Endothelial cell of umbilical vein (primary cell): ENCODE results near the gene P2RY2. TPM values are rescaled to one million over a fixed set of nuclear protein-coding genes. Genes with fewer than 3 reads are reported as not detected.

ENCODE experiments used
- BruUV-seq: library from RNA; stranded (reverse); fragments of 400-500 nt; replicated peaks from 2 replicates; lab custom pipeline; 2021; lab: Mats Ljungman, UMichigan
- CTCF ChIA-PET: fragments of 300-600, 350-600 bp; sonication (Branson Sonifier 250); formaldehyde crosslinking; loops from one replicate; lab custom pipeline; 2021; ENCODE audit warnings: antibody characterized with exemption, inconsistent platforms; lab: Charles Lee
- POLR2A ChIA-PET: fragments of 300-600, 350-600 bp; sonication (Branson Sonifier 250); formaldehyde crosslinking; loops from one replicate; lab custom pipeline; 2021; ENCODE audit warnings: antibody characterized with exemption, inconsistent platforms; lab: Charles Lee
- DNase-seq: peaks from one replicate; pipeline ENCODE4 v3.0.0-alpha.2; 2011; ENCODE audit warnings: low read depth, low spot score
- FAIRE-seq: peaks from 2 replicates; lab custom pipeline; 2011; peaks lifted over from hg19 to GRCh38; lab: Jason Lieb, UNC
- H2AFZ ChIP-seq: 2 replicates; pipeline ENCODE4 v1.6.0; 2012; ENCODE audit warnings: low read depth, low read length, control low read depth, inconsistent platforms
- H3K27ac ChIP-seq: 2 replicates; pipeline ENCODE4 v1.5.1; 2011; ENCODE audit warnings: low read depth, mild to moderate bottlenecking, control low read depth, low read length, moderate library complexity; ENCODE audit not compliant: insufficient read depth
- H3K27me3 ChIP-seq, 2 experiments: 2 replicates each; pipeline versions ENCODE4 v1.6.0 to v1.6.1; 2011; ENCODE audit warnings: low read length in 2 of 2, mixed read lengths in 1 of 2; ENCODE audit not compliant: control insufficient read depth in 2 of 2, insufficient read depth in 2 of 2
- H3K36me3 ChIP-seq, 2 experiments: 2 replicates in 1 of 2; 3 replicates in 1 of 2; pipeline ENCODE4 v1.5.1; 2011; ENCODE audit warnings: low read length in 2 of 2, mild to moderate bottlenecking in 1 of 2, moderate library complexity in 1 of 2; ENCODE audit not compliant: control insufficient read depth in 2 of 2, insufficient read depth in 2 of 2; ENCODE audit errors: extremely low read depth in 1 of 2
- H3K4me1 ChIP-seq: 3 replicates; pipeline ENCODE4 v1.5.1; 2011; ENCODE audit warnings: mild to moderate bottlenecking, low read length; ENCODE audit not compliant: control insufficient read depth, insufficient read depth; ENCODE audit errors: extremely low read depth
- H3K4me2 ChIP-seq: 2 replicates; pipeline ENCODE4 v1.6.1; 2011; ENCODE audit warnings: low read length, control low read depth, mixed read lengths; ENCODE audit not compliant: insufficient read depth
- H3K4me3 ChIP-seq, 3 experiments: fragments of 200-600 bp in 1 of 3; sonication (generic), shearing (Covaris generic) in 1 of 3; replicated peaks in 1 of 3; 2 replicates each; pipeline ENCODE4 v1.5.1; 2011 to 2016; ENCODE audit warnings: control low read depth in 3 of 3, low read length in 3 of 3, mild to moderate bottlenecking in 2 of 3, inconsistent platforms in 1 of 3, low read depth in 1 of 3, moderate library complexity in 1 of 3; ENCODE audit not compliant: insufficient read depth in 1 of 3
- H3K79me2 ChIP-seq: 2 replicates; pipeline ENCODE4 v1.6.0; 2012; ENCODE audit warnings: low read length, inconsistent platforms; ENCODE audit not compliant: control insufficient read depth, insufficient read depth
- H3K9ac ChIP-seq: replicated peaks from 2 replicates; pipeline ENCODE3; 2011; ENCODE audit warnings: low read length, control low read depth; ENCODE audit not compliant: insufficient read depth; ENCODE audit errors: extremely low read depth
- H3K9me1 ChIP-seq: replicated peaks from 3 replicates; pipeline ENCODE4 v1.6.0; 2011; ENCODE audit warnings: mild to moderate bottlenecking, low read length; ENCODE audit not compliant: control insufficient read depth, insufficient read depth; ENCODE audit errors: extremely low read depth
- H3K9me3 ChIP-seq: replicated peaks from 2 replicates; pipeline ENCODE4 v1.5.1; 2012; ENCODE audit warnings: low read length, inconsistent platforms; ENCODE audit not compliant: control insufficient read depth, insufficient read depth
- H4K20me1 ChIP-seq: replicated peaks from 2 replicates; pipeline ENCODE3; 2011; ENCODE audit warnings: mild to moderate bottlenecking, low read length; ENCODE audit not compliant: control insufficient read depth, insufficient read depth; ENCODE audit errors: extremely low read depth
- CTCF ChIP-seq, 2 donors: IDR thresholded peaks; 1 replicate in 1 of 2; 2 replicates in 1 of 2; pipeline ENCODE4 v1.5.1; 2011; ENCODE audit warnings: low read length in 2 of 2, mild to moderate bottlenecking in 2 of 2, moderate library complexity in 2 of 2, control low read depth in 1 of 2, inconsistent platforms in 1 of 2, low read depth in 1 of 2; ENCODE audit not compliant: insufficient read depth in 1 of 2; ENCODE audit errors: extremely low read depth in 1 of 2
- EZH2 ChIP-seq: IDR thresholded peaks from 2 replicates; pipeline ENCODE4 v1.6.1; 2012; ENCODE audit warnings: borderline replicate concordance, low read depth, mild to moderate bottlenecking, moderate library complexity, low read length, inconsistent platforms; ENCODE audit not compliant: severe bottlenecking
- FOS ChIP-seq: IDR thresholded peaks from 2 replicates; pipeline ENCODE4 v1.6.1; 2011; ENCODE audit warnings: mild to moderate bottlenecking, low read length, moderate library complexity, borderline replicate concordance; ENCODE audit not compliant: insufficient read depth
- GATA2 ChIP-seq: IDR thresholded peaks from 2 replicates; pipeline ENCODE4 v1.7.0; 2011; ENCODE audit warnings: low read depth, mild to moderate bottlenecking, moderate library complexity, mixed read lengths, low read length; ENCODE audit not compliant: insufficient read length, insufficient read depth
- JUN ChIP-seq: IDR thresholded peaks from 2 replicates; pipeline ENCODE4 v1.6.1; 2011; ENCODE audit warnings: borderline replicate concordance, low read depth; ENCODE audit not compliant: insufficient read length, insufficient read depth
- MYC ChIP-seq: IDR thresholded peaks from one replicate; pipeline ENCODE4 v1.6.1; 2011; ENCODE audit warnings: mild to moderate bottlenecking, low read depth, low read length
- POLR2A ChIP-seq: IDR thresholded peaks from 2 replicates; pipeline ENCODE4 v1.6.1; 2012; ENCODE audit warnings: low read depth, mild to moderate bottlenecking, control low read depth, low read length
- POLR2AphosphoS5 ChIP-seq: IDR thresholded peaks from 2 replicates; pipeline ENCODE4 v1.6.1; 2012; ENCODE audit warnings: low read depth, mild to moderate bottlenecking, control low read depth, low read length, moderate library complexity; ENCODE audit not compliant: insufficient read depth
- dilution Hi-C: fragments of 300-500 bp; cut with MboI; formaldehyde crosslinking; loops from one replicate; pipeline ENCODE4 v1.15.0; 2019; ENCODE audit warnings: low sequenced_read_pairs; ENCODE audit not compliant: extremely low pct_ligation_motif_present
- intact Hi-C: fragments of 100-400 bp; cut with micrococcal nuclease; formaldehyde crosslinking; loops from one replicate; pipeline ENCODE4 v1.10.0; 2022
- polyA plus RNA-seq, 4 experiments: library from polyadenylated mRNA; depleted of rRNA in 3 of 4; stranded (reverse) in 3 of 4; unstranded in 1 of 4; fragments of >200 nt; gene quantifications; 2 replicates each; pipeline versions ENCODE4 v1.2.1 to v1.2.3, GENCODE V29; 2011 to 2012; ENCODE audit warnings: missing spikeins in 1 of 4
- total RNA-seq: library from RNA; stranded (reverse); gene quantifications from 2 replicates; pipeline ENCODE4 v1.2.3, GENCODE V29; 2021
- TF ChIP-seq, protein P1 (sequence below): IDR thresholded peaks from 2 replicates; pipeline ENCODE4 v1.6.1; 2011; ENCODE audit not compliant: insufficient read depth, insufficient read length

The P2RY2 gene
- total and polyA plus RNA-seq, 2 donors (not counting 3 experiments of a cell fraction or from before 2014, with no cell fraction given): 4.8 to 5.6 TPM

GRCh38 chr11:73225851-73226250 lies 7.8 kb downstream of the P2RY2 start:
- intact Hi-C loops: no loop called here
- CTCF ChIA-PET: interaction anchor here (0.9 to 3.1 kb wide), 4 partner anchors 8 to 33 kb away, joined by 3 to 26 read pairs (median 4); no protein-coding TSS in a partner anchor
- no TSS peak for BruUV-seq

DNA sequence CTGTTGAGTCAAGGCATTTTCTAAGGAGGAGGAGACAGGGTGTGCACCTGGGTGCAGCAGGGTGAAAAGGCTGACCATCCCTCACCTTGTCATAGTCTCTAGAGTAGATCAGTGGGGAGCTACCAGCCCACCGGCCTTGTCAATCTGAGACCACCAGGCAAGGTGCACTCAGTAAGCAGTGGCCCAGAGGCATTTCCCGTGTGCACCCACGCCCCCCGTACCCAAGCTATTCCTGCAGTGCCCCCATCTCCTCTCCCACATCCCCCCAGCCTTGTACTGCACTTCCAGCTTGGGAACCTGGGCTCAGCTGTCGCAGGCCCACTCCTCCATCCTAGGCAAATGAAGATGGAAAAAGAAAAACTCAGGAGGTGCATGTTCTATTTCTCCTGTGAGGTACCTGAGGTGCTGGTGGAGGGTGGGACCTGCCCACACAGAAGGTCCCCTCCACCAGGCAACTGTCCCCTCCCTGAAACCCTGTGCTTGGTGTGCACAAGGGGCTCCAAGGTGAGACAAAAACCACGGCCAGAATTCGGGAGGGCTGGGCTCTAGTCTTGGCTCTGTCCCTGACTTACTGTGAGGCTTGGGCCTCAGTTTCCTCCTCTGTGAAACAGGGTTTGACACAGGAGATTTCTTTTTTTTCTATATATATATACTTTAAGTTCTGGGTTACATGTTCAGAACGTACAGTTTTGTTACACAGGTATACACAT lies 8.4 kb downstream of the P2RY2 start:
- POLR2A ChIA-PET: no interaction called here
- H3K4me3 ChIP-seq: no peak overlapping the region
- no peak for FAIRE-seq
- TF ChIP-seq CTCF (IDR thresholded peaks at IDR 0.05; ENCODE audit: extremely low read depth in 1 of 2, insufficient read depth in 1 of 2, low read depth in 1 of 2, low read length in 2 of 2) (no peak), POLR2AphosphoS5 (no peak), JUN (no peak), EZH2 (no peak), POLR2A (no peak), MYC (no peak), FOS (no peak), GATA2 (no peak)
- TF ChIP-seq, protein P1, sequence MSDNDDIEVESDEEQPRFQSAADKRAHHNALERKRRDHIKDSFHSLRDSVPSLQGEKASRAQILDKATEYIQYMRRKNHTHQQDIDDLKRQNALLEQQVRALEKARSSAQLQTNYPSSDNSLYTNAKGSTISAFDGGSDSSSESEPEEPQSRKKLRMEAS: no peak
- H3K9ac ChIP-seq: no peak overlapping the region
- intact Hi-C loops: no loop called here
- dilution Hi-C loops: no loop called here
- H3K79me2 ChIP-seq: no peaks in the 10 kb centered on the region
- CTCF ChIA-PET: interaction anchor here (1.3 to 3.1 kb wide), 2 partner anchors 10 to 33 kb away, joined by 3 to 26 read pairs; no protein-coding TSS in a partner anchor
- H3K9me1 ChIP-seq: no peaks in the 10 kb centered on the region
- H3K27me3 ChIP-seq: no peaks in the 10 kb centered on the region
- no peaks in the 10 kb centered on the region for H3K9me3 ChIP-seq
- no peak overlapping the region for H2AFZ ChIP-seq
- H3K4me2 ChIP-seq: no peak overlapping the region
- H3K4me1 ChIP-seq: no peaks in the 10 kb centered on the region
- no peak for DNase-seq
- H3K36me3 ChIP-seq: no peaks in the 10 kb centered on the region
- BruUV-seq: no TSS peak
- no peaks in the 10 kb centered on the region for H4K20me1 ChIP-seq
- no peak overlapping the region for H3K27ac ChIP-seq

More at GRCh38 chr11:73225851-73226250, 7.8 kb downstream of the P2RY2 start:
- POLR2A ChIA-PET: no interaction called here
- H3K9me1 ChIP-seq: no peaks in the 10 kb centered on the region
- no peak overlapping the region for H3K27ac ChIP-seq
- no peaks in the 10 kb centered on the region for H3K36me3 ChIP-seq
- H3K9me3 ChIP-seq: no peaks in the 10 kb centered on the region
- DNase-seq (no peak), FAIRE-seq (no peak)
- H4K20me1 ChIP-seq: no peaks in the 10 kb centered on the region
- no peaks in the 10 kb centered on the region for H3K79me2 ChIP-seq
- H3K4me1 ChIP-seq: no peaks in the 10 kb centered on the region
- no peak overlapping the region for H3K9ac ChIP-seq
- H3K4me3 ChIP-seq: no peak overlapping the region
- no peak for TF ChIP-seq GATA2
- TF ChIP-seq JUN: no peak
- H3K4me2 ChIP-seq: no peak overlapping the region
- H3K27me3 ChIP-seq: no peaks in the 10 kb centered on the region
- dilution Hi-C loops: no loop called here
- H2AFZ ChIP-seq: no peak overlapping the region
